Kasumi-1 (cell line): ENCODE results near the gene SESN3.
"Not testable (repeated sequence)": the region's sequence is repeated elsewhere in the genome, so short reads cannot be mapped to it uniquely, and the experiment has no call there.

ENCODE experiments used
- DNase-seq, 2 experiments: peaks; one replicate each; lab custom pipeline; 2025; lab: John Stamatoyannopoulos, UW

Gene SESN3

GRCh38 chr11:95150956-95151684 lies 79.9 kb downstream of the SESN3 start:
- DNase-seq, result peak; percentile 95

GRCh38 chr11:95149651-95150364 lies 81.2 kb downstream of the SESN3 start:
- no peak for DNase-seq

GRCh38 chr11:95148938-95149337 lies 82.1 kb downstream of the SESN3 start:
- no peak for DNase-seq

DNA sequence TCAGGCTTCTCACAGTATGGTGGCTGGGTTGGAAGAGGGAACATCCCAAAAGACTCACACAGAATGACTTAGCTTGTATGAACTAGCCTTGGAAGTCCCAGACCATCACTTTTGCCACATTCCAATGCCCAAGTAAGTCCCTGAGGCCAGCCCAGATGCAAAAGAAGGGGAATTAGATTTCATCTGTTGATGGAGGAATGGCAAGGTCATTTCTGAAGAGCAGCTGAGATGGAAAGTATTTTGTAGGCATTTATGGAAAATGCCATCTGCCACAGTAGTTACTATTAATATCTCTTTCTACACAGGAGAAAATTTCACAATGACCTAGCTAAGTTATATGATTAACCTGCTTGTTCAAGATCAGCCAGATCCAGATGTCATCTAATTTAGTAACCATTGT lies 82.6 kb downstream of the SESN3 start:
- no peak for DNase-seq

GRCh38 chr11:95147364-95147905 lies 83.6 kb downstream of the SESN3 start:
- DNase-seq, result peak; percentile 95 to 96

DNA sequence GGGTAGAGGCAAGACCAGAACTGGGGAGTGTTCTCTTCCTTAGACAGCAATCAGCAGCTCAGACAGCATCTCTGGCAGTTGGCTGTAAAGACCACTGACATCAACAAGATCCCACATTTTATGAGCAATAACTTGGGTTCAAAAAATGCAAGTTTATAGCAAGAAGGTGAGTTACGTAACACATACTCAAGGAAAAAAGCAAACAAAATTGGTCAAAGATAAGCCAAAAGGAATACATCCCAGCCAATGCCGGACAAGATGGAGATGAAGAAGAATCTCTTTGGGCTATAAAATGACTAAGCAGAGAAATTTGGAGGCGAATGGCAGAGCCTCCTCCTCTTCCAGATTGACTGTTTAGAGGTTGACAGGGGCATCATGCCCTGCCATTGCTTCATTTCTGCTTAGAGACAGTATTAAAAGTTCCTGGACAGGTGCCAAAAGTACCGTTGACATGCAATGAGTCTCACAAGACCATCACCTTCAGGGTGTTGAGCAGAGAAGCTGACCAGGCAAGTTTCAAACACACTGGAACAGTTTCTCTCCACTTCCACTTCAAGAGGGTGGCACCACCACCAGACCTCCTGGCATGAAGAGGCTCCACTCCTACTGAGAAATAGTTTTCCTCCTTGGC lies 85.5 kb downstream of the SESN3 start:
- DNase-seq, result no peak

- DNase-seq, result no peak
Observed at GRCh38 chr11:95144313-95145235, 86.4 kb downstream of the SESN3 start.

DNA sequence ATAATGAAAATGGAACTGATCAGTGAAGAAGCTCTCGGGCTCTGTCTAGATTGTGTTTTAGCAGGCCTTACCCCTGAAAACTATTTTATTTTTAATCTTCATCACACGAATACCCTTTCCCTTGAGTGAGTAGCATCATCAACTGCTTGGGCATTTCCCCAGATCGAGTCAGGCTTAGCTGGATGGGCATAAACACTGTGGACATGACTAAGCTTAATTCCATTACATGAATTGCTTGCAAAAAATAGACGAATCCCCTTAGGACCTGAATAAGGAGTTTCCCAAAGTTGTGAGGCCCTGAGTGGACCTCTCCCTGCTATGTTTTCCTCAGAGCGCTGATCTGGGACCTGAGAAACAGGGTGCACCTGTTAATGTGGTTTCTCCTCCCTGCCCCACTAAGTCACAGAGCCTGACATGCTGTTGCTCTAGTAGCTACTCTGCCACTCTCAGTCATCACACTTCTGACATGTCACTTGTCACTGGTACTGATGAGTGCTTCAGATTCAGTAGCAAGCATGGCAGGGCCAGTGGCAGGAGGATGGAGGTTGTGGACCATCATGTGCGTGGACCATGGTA lies 87.8 kb downstream of the SESN3 start:
- DNase-seq, result no peak

- no peak for DNase-seq
Observed at GRCh38 chr11:95142431-95142830, 88.6 kb downstream of the SESN3 start.

- no peak for DNase-seq
Observed at GRCh38 chr11:95140397-95141033, 90.5 kb downstream of the SESN3 start.

DNA sequence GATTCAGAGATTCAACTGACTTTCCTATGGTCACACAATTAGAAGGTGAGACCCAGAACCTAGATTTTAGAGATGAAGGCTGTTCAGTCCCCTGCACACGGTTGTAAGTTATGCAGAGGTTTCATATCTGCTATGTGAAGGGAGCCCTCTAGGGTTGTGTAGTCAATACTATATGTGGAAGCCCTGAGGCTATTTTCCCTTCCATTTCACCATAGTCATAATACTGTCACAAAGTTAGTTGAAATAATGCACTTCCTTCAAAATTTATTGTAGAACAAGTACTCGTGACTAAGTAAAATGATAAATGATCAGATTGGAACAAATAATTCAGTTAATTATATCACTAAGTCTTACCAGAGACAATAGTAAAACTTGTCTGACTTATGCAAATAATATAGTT lies 92.6 kb downstream of the SESN3 start:
- peak; percentile 57 to 59 for DNase-seq

GRCh38 chr11:95137299-95137698 lies 93.7 kb downstream of the SESN3 start:
- no peak for DNase-seq

DNA sequence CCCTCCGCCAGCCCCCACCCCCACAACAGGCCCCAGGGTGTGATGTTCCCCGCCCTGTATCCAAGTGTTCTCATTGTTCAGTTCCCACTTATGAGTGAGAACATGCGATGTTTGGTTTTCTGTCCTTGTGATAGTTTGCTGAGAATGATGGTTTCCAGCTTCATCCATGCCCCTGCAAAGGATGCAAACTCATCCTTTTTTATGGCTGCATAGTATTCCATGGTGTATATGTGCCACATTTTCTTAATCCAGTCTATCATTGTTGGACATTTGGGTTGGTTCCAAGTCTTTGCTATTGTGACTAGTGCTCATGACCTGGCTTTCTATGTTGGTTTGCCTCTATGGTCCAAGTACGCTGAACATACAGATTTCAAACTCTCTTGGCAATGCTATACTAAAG lies 94.3 kb downstream of the SESN3 start:
- not testable (repeated sequence) for DNase-seq

DNA sequence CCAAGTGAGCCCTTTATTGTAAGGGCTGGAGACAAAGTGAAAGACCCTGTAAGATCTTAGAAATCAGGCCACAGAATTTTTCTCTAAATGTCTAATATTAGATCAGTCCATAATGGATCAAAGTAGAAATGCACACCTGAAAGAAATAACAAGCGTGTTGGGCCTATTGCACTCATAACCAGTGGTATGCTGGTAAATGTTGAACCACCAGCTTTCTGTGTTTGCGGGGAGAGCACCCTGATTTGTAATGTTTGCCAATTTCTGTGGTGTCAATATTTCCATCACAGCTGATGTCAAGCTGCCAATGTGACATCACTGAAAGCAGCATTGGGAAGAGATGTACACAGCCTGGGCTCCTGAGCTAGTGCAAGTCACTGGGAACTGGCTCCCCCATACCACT lies 95.1 kb downstream of the SESN3 start:
- DNase-seq, result no peak

DNA sequence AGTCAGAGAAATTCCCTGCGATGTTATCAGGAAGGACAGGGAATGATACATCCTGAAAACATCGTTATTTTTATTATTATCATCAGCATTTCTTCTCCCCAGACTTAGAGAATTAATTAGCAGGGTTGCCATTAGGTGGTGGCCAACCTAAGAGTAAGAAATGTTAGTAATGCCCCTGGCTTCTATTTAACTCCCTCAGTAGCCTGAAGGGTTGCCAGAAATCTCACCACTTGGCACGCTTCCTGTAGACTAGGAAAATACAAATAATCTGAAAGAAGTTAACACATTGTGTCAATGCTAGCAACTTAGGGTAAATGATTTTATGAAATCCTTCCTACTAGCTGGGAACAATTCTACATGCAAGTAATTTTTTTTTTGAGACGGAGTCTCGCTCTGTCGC lies 95.8 kb downstream of the SESN3 start:
- no peak for DNase-seq

GRCh38 chr11:95134491-95134890 lies 96.5 kb downstream of the SESN3 start:
- DNase-seq, result no peak

- no peak for DNase-seq
Observed at GRCh38 chr11:95132956-95133355, 98.0 kb downstream of the SESN3 start.

DNA sequence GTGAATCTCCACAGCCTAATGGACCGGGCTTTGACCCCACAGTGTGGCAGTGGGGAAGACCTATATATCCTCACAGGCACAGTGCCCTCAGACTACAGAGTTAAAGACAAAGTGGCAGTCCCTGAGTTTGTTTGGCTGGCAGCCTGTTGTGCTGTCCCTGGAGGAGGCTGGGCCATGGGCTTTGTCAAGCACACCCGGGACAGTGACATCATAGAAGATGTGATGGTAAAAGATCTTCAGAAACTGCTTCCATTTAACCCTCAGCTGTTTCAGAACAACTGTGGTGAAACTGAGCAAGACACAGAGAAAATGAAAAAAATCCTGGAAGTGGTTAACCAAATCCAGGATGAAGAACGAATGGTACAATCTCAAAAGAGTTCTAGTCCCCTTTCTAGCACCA lies 102.4 kb downstream of the SESN3 start:
- no peak for DNase-seq

GRCh38 chr11:95123556-95123955 lies 107.4 kb downstream of the SESN3 start:
- DNase-seq, result no peak

- DNase-seq, result no peak
Observed at GRCh38 chr11:95121698-95122097, 109.3 kb downstream of the SESN3 start.
